Measurements from ENCODE around the gene PRCD.

PRCD gene

DNA sequence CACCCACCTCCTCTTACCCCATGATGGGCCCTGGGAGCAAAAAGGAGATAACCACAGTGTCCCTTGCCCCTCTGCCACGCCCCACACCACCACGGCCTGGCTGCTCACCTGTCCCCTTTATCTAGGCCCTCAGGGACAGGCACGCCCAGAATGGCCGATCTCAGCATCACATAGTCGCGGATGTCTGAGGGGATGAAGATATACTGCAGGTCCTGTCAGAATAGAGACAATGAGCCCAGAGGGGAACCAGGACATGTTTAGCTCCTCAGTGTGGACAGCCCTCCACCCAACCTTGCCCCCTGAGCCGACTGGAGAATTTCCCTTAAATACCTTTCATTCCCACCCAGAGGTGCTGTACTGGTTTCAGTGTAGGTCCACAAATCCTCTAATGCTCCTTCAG lies 30.6 kb downstream of the PRCD start:
- TF ChIP-seq ZFX (IDR thresholded peaks at IDR 0.05; ENCODE audit: borderline replicate concordance), result no peak
- TF ChIP-seq, protein P1, sequence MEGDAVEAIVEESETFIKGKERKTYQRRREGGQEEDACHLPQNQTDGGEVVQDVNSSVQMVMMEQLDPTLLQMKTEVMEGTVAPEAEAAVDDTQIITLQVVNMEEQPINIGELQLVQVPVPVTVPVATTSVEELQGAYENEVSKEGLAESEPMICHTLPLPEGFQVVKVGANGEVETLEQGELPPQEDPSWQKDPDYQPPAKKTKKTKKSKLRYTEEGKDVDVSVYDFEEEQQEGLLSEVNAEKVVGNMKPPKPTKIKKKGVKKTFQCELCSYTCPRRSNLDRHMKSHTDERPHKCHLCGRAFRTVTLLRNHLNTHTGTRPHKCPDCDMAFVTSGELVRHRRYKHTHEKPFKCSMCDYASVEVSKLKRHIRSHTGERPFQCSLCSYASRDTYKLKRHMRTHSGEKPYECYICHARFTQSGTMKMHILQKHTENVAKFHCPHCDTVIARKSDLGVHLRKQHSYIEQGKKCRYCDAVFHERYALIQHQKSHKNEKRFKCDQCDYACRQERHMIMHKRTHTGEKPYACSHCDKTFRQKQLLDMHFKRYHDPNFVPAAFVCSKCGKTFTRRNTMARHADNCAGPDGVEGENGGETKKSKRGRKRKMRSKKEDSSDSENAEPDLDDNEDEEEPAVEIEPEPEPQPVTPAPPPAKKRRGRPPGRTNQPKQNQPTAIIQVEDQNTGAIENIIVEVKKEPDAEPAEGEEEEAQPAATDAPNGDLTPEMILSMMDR (IDR thresholded peaks at IDR 0.05), result no peak
- H3K27ac ChIP-seq, result no peak overlapping the region

DNA sequence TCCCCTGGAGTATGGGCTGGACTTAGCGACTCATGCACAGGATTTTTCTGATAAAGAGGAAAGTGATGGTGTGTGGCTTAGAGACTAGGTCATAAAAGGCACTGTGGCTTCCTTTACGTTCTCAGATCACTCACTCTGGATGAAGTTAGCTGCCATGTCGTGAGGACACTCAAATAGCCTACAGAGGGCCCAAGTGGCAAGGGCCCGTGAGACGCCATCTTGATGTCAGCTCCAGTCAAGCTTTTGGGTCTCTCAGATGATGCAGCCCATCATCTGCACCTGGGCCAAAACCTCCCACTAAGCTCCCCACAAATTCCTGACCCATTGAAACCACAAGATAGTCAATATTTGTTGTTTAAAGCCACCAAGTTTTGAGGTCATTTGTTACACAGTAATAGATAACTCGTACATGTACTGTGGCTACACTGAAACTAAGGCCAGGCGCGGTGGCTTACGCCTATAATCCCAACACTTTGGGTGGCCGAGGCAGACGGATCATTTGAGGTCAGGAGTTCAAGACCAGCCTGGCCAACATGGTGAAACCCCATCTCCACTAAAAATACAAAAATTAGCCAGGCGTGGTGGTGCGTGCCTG lies 31.1 kb downstream of the PRCD start:
- TF ChIP-seq ZFX (IDR thresholded peaks at IDR 0.05; ENCODE audit: borderline replicate concordance), result no peak
- TF ChIP-seq, protein P1 (IDR thresholded peaks at IDR 0.05), result no peak
- no peak overlapping the region for H3K27ac ChIP-seq

DNA sequence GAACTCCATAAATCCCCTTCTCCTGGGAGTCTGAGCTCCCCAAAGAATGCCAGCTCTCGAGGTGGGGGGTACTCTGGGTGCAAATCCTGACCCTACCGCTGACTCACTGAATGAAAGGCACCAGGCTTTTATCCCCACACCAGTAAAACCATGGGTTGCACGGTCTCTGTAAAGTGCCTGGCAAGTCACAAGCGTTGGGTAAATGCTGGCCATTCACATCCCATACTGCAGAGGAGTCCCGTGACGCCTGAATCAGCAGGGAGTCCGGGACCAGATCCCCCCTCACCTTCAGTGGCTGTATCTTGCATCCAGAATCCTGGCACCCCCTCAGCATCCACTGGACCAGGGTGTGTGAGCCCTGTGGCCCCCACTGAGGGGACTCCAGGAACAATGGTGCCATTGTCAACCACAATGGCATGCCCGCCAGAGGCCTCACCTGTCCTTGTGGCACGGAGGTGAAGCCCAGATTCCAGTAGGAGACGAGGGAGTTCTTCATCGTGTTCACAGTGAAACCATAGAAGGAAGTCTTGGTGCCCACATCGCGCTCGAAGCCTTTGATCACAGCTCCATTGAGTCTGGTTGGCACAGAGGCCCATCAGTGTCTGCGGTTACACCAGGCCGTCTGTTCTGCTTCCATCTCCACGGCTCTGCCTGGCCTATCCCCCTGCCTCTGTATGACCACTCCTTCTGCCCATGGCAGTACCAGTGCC lies 32.5 kb downstream of the PRCD start:
- H3K27ac ChIP-seq, result no peak overlapping the region
- no peak for TF ChIP-seq ZFX (IDR thresholded peaks at IDR 0.05; ENCODE audit: borderline replicate concordance)
- TF ChIP-seq, protein P1 (IDR thresholded peaks at IDR 0.05), result no peak

DNA sequence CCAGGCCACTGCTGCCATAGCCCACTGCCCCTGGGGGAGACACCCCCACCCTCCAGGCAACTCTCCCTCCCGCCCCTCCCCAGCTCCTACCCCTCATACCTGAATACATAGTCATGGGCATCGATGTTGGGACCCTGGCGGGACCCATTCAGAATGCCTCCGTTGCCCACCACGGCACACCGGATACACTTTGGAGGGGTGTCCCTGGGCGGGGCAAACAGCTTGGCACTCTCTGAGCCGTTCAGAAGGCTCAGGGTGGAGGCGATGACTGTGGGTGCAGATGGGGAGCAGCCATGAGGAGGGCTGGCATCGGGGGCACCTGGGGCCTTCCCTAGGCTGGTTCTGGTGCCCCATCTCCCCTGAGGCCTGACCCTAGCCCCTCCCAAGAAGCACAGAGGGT lies 33.3 kb downstream of the PRCD start:
- H3K27ac ChIP-seq, result no peak overlapping the region

DNA sequence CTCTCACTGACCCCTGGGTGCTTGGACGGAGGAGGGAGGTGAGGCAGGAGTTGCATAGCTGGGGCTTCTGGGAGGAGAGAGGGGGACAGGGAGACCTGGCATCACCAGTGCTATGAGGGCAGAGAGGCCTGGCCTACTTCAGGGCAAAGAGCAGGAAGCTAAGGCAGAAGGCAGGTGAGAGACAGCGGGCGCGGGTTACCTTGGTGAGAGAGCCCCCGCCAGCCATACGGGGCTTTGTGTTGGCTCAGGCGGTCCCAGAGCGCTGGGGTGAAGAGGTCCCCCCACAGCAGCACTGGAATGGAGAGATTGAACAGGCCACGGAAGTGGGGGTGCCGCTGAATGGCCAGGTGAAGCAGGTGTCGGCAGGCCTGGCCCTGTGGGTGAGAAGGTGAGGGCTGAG lies 34.3 kb downstream of the PRCD start:
- TF ChIP-seq, protein P1 (IDR thresholded peaks at IDR 0.05), result no peak
- no peak for TF ChIP-seq ZFX (IDR thresholded peaks at IDR 0.05; ENCODE audit: borderline replicate concordance)
- no peak overlapping the region for H3K27ac ChIP-seq

More for the DNA sequence above, 33.3 kb downstream of the PRCD start:
- TF ChIP-seq, protein P1 (IDR thresholded peaks at IDR 0.05), result no peak
- TF ChIP-seq ZFX (IDR thresholded peaks at IDR 0.05; ENCODE audit: borderline replicate concordance), result no peak

DNA sequence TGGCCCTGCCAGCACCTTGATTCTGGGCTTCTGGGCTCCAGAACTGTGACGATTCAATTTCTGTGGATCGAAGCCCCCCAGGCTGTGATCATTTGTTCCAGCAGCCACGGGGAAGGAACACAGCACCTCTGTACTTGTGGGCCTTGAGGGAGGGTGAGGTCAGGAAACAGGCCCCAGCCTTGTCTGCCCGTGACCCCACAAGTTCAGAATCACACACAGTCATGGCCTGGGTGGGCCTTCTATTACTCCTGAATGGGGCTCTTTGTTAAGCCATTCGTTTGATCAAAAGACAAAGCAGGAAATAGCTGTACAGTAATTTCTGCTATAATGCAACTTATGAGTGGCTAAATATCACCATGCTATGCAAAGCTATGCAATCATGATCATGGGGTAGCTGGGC lies 35.7 kb downstream of the PRCD start:
- no peak overlapping the region for H3K27ac ChIP-seq
- no peak for TF ChIP-seq ZFX (IDR thresholded peaks at IDR 0.05; ENCODE audit: borderline replicate concordance)
- TF ChIP-seq, protein P1 (IDR thresholded peaks at IDR 0.05), result no peak

DNA sequence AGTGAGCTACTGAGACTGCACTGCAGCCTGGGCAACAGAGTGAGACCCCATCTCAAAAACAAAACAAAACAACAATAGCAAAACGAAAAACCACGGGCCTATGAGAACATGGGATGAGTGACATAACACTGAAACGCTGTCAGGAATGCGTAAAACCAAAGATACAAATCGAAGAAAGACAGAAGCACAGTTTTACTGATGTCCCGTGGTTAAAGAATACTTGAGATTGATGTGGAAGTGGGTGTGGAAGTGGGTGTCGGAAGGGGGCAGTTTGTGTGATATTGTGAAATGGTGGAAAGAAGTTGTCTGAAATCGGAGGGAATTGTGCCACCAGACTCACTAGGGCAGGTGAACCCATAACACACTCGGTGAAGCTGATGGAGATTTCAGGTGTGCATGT lies 36.3 kb downstream of the PRCD start:
- TF ChIP-seq, protein P1 (IDR thresholded peaks at IDR 0.05), result no peak
- TF ChIP-seq ZFX (IDR thresholded peaks at IDR 0.05; ENCODE audit: borderline replicate concordance), result no peak
- H3K27ac ChIP-seq, result no peak overlapping the region

Data from 22Rv1 (cell line).